Fibroblast of lung (primary cell): ENCODE results near the gene FANCF. TPM values are rescaled to one million over a fixed set of nuclear protein-coding genes. Genes with fewer than 3 reads are reported as not detected.

ENCODE experiments used
- DNase-seq, 2 donors: peaks; one replicate each; pipeline versions ENCODE4 v3.0.0 to v3.0.0-alpha.2; 2010; ENCODE audit warnings: low read depth in 2 of 2
- H2AFZ ChIP-seq: 2 replicates; pipeline ENCODE4 v1.5.1; 2012; ENCODE audit warnings: low read length, control low read depth, inconsistent platforms
- H3K27ac ChIP-seq: 2 replicates; pipeline ENCODE4 v1.5.1; 2011; ENCODE audit warnings: low read length, control low read depth; ENCODE audit not compliant: insufficient read depth
- H3K27me3 ChIP-seq: 2 replicates; pipeline ENCODE4 v1.5.1; 2011; ENCODE audit warnings: mild to moderate bottlenecking, low read length; ENCODE audit not compliant: control insufficient read depth, insufficient read depth
- H3K36me3 ChIP-seq: 2 replicates; pipeline ENCODE4 v1.5.1; 2011; ENCODE audit warnings: low read length; ENCODE audit not compliant: control insufficient read depth, insufficient read depth
- H3K4me1 ChIP-seq: 2 replicates; pipeline ENCODE4 v1.5.1; 2011; ENCODE audit warnings: low read length; ENCODE audit not compliant: control insufficient read depth, insufficient read depth; ENCODE audit errors: extremely low read depth
- H3K4me2 ChIP-seq: 2 replicates; pipeline ENCODE4 v1.5.1; 2011; ENCODE audit warnings: low read length, control low read depth; ENCODE audit not compliant: insufficient read depth; ENCODE audit errors: extremely low read depth
- H3K4me3 ChIP-seq, 4 experiments: fragments of 200-600 bp in 1 of 4; sonication (generic) in 1 of 4; replicated peaks in 1 of 4; 2 replicates each; pipeline ENCODE4 v1.5.1; 2011 to 2016; ENCODE audit warnings: low read length in 4 of 4, low read depth in 3 of 4, mild to moderate bottlenecking in 3 of 4, control low read depth in 2 of 4, inconsistent platforms in 1 of 4, mixed read lengths in 1 of 4; ENCODE audit not compliant: insufficient read depth in 1 of 4; ENCODE audit errors: control extremely low read depth in 1 of 4
- H3K79me2 ChIP-seq: 2 replicates; pipeline ENCODE4 v1.5.1; 2012; ENCODE audit warnings: mild to moderate bottlenecking, low read length, inconsistent platforms; ENCODE audit not compliant: control insufficient read depth, insufficient read depth
- H3K9ac ChIP-seq: 2 replicates; pipeline ENCODE4 v1.5.1; 2011; ENCODE audit warnings: mild to moderate bottlenecking, low read length, control low read depth; ENCODE audit not compliant: insufficient read depth
- H3K9me3 ChIP-seq: 2 replicates; pipeline ENCODE4 v1.5.1; 2012; ENCODE audit warnings: low read depth, low read length; ENCODE audit not compliant: control insufficient read depth, insufficient read depth
- H4K20me1 ChIP-seq: 2 replicates; pipeline ENCODE4 v1.5.1; 2011; ENCODE audit warnings: low read length; ENCODE audit not compliant: control insufficient read depth, insufficient read depth; ENCODE audit errors: extremely low read depth
- EZH2 ChIP-seq: IDR thresholded peaks from 2 replicates; pipeline ENCODE4 v1.5.1; 2012; ENCODE audit warnings: low read length, control low read depth, mild to moderate bottlenecking; ENCODE audit errors: missing control alignments
- polyA plus RNA-seq, 2 donors: library from polyadenylated mRNA; depleted of rRNA in 1 of 2; stranded (reverse) in 1 of 2; unstranded in 1 of 2; fragments of >200 nt; gene quantifications; 2 replicates each; pipeline ENCODE4 v1.2.1, GENCODE V29; 2011 to 2012; ENCODE audit warnings: missing spikeins in 1 of 2
- total RNA-seq: library from RNA; depleted of rRNA; stranded (reverse); fragments of >200 nt; gene quantifications from 2 replicates; pipeline ENCODE4 v1.2.1, GENCODE V29; 2014
- TF ChIP-seq, protein P1 (sequence below), 2 donors: IDR thresholded peaks in 1 of 2; conservative IDR thresholded peaks in 1 of 2; 1 replicate in 1 of 2; 2 replicates in 1 of 2; pipeline ENCODE4 v1.5.1; 2011 to 2012; ENCODE audit warnings: low read length in 2 of 2, control low read depth in 1 of 2, inconsistent platforms in 1 of 2, low read depth in 1 of 2, mild to moderate bottlenecking in 1 of 2

FANCF gene
- total and polyA plus RNA-seq, 2 donors (not counting 1 experiment from before 2014, with no cell fraction given), result 4.9 to 15.9 TPM

DNA sequence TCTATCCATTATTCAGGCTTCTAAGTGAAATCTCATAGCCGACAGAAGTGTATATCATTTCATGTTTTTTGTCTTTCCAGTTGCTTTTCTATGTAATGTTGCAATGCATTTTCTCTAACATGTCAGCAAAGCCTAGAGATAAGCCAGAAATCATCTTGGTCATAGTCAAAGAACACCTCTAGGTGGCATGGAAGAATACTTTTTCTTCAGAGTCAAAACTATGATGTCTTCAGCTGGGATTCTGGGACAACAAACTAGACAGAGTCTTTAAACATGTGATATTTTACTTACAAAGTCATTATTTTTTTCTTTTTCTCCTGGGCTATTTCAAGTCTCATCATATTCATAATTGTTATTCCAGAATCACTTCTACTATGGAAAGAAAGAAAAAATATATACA, 45.2 kb upstream of the FANCF start:
- H3K4me3 ChIP-seq, result no peak overlapping the region
- TF ChIP-seq, protein P1, sequence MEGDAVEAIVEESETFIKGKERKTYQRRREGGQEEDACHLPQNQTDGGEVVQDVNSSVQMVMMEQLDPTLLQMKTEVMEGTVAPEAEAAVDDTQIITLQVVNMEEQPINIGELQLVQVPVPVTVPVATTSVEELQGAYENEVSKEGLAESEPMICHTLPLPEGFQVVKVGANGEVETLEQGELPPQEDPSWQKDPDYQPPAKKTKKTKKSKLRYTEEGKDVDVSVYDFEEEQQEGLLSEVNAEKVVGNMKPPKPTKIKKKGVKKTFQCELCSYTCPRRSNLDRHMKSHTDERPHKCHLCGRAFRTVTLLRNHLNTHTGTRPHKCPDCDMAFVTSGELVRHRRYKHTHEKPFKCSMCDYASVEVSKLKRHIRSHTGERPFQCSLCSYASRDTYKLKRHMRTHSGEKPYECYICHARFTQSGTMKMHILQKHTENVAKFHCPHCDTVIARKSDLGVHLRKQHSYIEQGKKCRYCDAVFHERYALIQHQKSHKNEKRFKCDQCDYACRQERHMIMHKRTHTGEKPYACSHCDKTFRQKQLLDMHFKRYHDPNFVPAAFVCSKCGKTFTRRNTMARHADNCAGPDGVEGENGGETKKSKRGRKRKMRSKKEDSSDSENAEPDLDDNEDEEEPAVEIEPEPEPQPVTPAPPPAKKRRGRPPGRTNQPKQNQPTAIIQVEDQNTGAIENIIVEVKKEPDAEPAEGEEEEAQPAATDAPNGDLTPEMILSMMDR (conservative IDR thresholded peaks at IDR 0.05 in 1 of 2, IDR thresholded peaks at IDR 0.05 in 1 of 2; ENCODE audit: low read depth in 1 of 2, low read length in 2 of 2), result no peak
- no peak for TF ChIP-seq EZH2
- H3K9me3 ChIP-seq, result no peaks in the 10 kb centered on the region
- peak in 1 of 2 donors; percentile 2 for DNase-seq
- H3K9ac ChIP-seq, result no peak overlapping the region
- no peaks in the 10 kb centered on the region for H3K79me2 ChIP-seq
- no peak overlapping the region for H3K4me2 ChIP-seq
- H2AFZ ChIP-seq, result no peak overlapping the region
- no peaks in the 10 kb centered on the region for H3K4me1 ChIP-seq
- no peaks in the 10 kb centered on the region for H4K20me1 ChIP-seq
- H3K27ac ChIP-seq, result no peak overlapping the region
- peaks cover 5% of the 10 kb centered on the region for H3K27me3 ChIP-seq
- no peaks in the 10 kb centered on the region for H3K36me3 ChIP-seq

DNA sequence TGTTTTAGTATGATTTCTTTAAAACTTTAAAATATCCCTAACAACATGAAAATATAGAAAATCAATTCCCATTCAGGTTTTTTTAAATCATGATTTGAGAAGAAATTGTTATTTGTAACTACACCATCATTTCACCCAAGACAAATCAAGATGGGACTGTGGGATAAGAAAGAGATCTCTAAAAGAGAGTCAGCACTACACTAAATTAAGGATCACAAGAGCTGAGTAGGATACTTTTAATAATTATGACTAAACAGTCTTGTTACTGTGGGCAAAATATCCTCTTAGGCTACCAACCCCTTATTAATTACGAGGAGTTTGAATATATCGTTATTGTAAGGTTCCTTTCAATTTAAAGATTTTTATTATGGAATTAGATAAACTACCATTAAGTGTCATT, 43.7 kb upstream of the FANCF start:
- no peak overlapping the region for H3K4me2 ChIP-seq
- no peak for DNase-seq
- H3K27ac ChIP-seq, result no peak overlapping the region
- no peaks in the 10 kb centered on the region for H3K9me3 ChIP-seq
- H3K36me3 ChIP-seq, result no peaks in the 10 kb centered on the region
- H3K27me3 ChIP-seq, result peaks cover 5% of the 10 kb centered on the region
- TF ChIP-seq, protein P1 (conservative IDR thresholded peaks at IDR 0.05 in 1 of 2, IDR thresholded peaks at IDR 0.05 in 1 of 2; ENCODE audit: low read depth in 1 of 2, low read length in 2 of 2), result no peak
- no peak for TF ChIP-seq EZH2
- H3K9ac ChIP-seq, result no peak overlapping the region
- no peak overlapping the region for H2AFZ ChIP-seq
- no peaks in the 10 kb centered on the region for H3K79me2 ChIP-seq
- no peaks in the 10 kb centered on the region for H4K20me1 ChIP-seq
- H3K4me1 ChIP-seq, result no peaks in the 10 kb centered on the region
- H3K4me3 ChIP-seq, result no peak overlapping the region

DNA sequence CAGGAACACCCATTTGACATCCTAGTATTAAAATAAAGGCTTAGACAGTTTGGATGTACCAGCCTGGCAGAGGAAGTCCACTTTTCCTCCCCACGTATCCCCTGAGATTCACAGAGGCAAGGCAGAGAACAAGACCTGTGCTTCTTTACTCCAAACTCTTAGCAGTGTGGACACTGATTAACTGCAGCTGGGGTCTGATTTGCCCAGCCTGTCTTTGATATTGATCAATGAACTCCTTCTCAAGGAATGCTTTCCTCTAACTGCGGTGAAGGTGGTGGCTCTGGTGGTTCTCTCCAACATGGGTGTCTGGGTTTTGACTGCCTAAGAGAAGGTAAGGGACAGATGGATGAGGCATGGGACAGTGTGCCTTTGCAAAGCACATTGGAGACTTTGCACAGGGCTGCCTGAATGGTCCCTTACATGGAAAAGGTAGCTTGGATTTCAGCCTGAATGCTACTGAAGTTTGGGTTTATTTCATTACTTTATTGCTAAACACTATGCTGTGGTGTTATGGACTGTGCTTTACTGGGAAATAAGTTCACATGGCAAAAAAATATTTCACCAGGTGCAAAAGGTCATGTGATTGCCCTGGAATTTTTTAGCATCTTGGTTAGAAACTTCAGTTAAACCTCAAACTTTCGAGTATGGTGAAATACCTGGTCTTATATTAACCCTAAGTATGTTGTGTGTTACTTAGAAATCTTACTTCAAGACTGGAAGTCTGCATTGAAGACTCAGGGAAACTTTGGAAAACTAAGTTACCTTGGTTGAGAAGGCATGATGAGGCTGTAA, 42.6 kb upstream of the FANCF start:
- Histone ChIP-seq H4K20me1 (no peaks in the 10 kb centered on the region), H3K4me1 (no peaks in the 10 kb centered on the region), H3K27me3 (peaks cover 5% of the 10 kb centered on the region), H3K79me2 (no peaks in the 10 kb centered on the region), H3K4me3 (no peak overlapping the region), H3K9me3 (no peaks in the 10 kb centered on the region), H2AFZ (no peak overlapping the region), H3K4me2 (no peak overlapping the region), H3K36me3 (no peaks in the 10 kb centered on the region), H3K9ac (no peak overlapping the region), H3K27ac (no peak overlapping the region)
- DNase-seq, result no peak
- TF ChIP-seq, protein P1 (conservative IDR thresholded peaks at IDR 0.05 in 1 of 2, IDR thresholded peaks at IDR 0.05 in 1 of 2; ENCODE audit: low read depth in 1 of 2, low read length in 2 of 2), result no peak
- no peak for TF ChIP-seq EZH2
